Measurements from ENCODE around the gene PLEKHM3. TPM values are rescaled to one million over a fixed set of nuclear protein-coding genes. Genes with fewer than 3 reads are reported as not detected.

Gene PLEKHM3
- total and polyA plus RNA-seq, 2 of the 13 experiments (the other 11 are each of a cell fraction or from before 2014, with no cell fraction given), result 4.5 to 4.7 TPM

- DNase-seq (ENCODE audit: low spot score) (no peak), FAIRE-seq (no peak), ATAC-seq (no peak)
- H3K9ac ChIP-seq (ENCODE audit: insufficient read depth, low read depth, low read length), result no peak overlapping the region
- no peaks in the 10 kb centered on the region for H3K36me3 ChIP-seq (replicated peaks in 1 of 2; ENCODE audit: control insufficient read depth in 1 of 2, insufficient read depth in 2 of 2, low read length in 2 of 2)
- no peak overlapping the region for H3K4me2 ChIP-seq (ENCODE audit: low read depth, low read length)
- TF ChIP-seq ELF1 (CRISPR knock-in tag; IDR thresholded peaks at IDR 0.05) (no peak), MAFF (IDR thresholded peaks at IDR 0.05; ENCODE audit: low read depth, low read length) (peak; percentile 88), BCL3 (CRISPR knock-in tag; IDR thresholded peaks at IDR 0.05) (no peak), MAFK (conservative IDR thresholded peaks at IDR 0.05 in 1 of 2, IDR thresholded peaks at IDR 0.05 in 1 of 2; ENCODE audit: low read length in 2 of 2) (peak; percentile 90 to 93), PAWR (CRISPR knock-in tag; IDR thresholded peaks at IDR 0.05; ENCODE audit: borderline replicate concordance) (no peak)
- no TSS peak for BruUV-seq (replicated peaks)
- in situ Hi-C loops (cut with HindIII; ENCODE audit: extremely low pct_ligation_motif_present, low pct_unique_long_range_greater_than_20kb), result no loop called here
- no peaks in the 10 kb centered on the region for H3K9me3 ChIP-seq (ENCODE audit: low read length)
- 95% methylated on average over 3 of the region's 3 CpGs for WGBS (ENCODE audit: low lambda C conversion rate)
- intact Hi-C loops (cut with micrococcal nuclease; ENCODE audit: unreplicated experiment), result no loop called here
- H3K27me3 ChIP-seq (ENCODE audit: control insufficient read depth in 1 of 2, insufficient read depth in 2 of 2, low read length in 2 of 2), result no peaks in the 10 kb centered on the region
- no peaks in the 10 kb centered on the region for H3K79me2 ChIP-seq (ENCODE audit: insufficient read depth, low read length)
- no peak overlapping the region for H3K4me3 ChIP-seq (replicated peaks in 1 of 3; ENCODE audit: insufficient read depth in 1 of 3, low read depth in 2 of 3, low read length in 3 of 3)
- ChIA-PET POLR2A (interaction anchor here (1.4 kb wide), 1 partner anchor 86 kb away, joined by 4 read pairs; the partner anchor contains the start of gene FZD5), CTCF (ENCODE audit: low intra/inter-chr PET ratio, low total read pairs) (no interaction called here)
- H4K20me1 ChIP-seq (ENCODE audit: insufficient read depth, low read length), result no peaks in the 10 kb centered on the region
- H3K27ac ChIP-seq (ENCODE audit: extremely low read length, insufficient read depth, low read length), result no peak overlapping the region
- no peak overlapping the region for H2AFZ ChIP-seq (ENCODE audit: low read length)
- peaks cover 23% of the 10 kb centered on the region for H3K4me1 ChIP-seq (ENCODE audit: insufficient read depth, low read length)
These were observed 169.7 kb downstream of the PLEKHM3 start for GRCh38 chr2:207855591-207855990.

GRCh38 chr2:207854484-207855440, 170.6 kb downstream of the PLEKHM3 start:
- H3K9me3 ChIP-seq (ENCODE audit: low read length), result no peaks in the 10 kb centered on the region
- peaks cover 27% of the 10 kb centered on the region for H3K4me1 ChIP-seq (ENCODE audit: insufficient read depth, low read length)
- FAIRE-seq (no peak), DNase-seq (ENCODE audit: low spot score) (no peak), ATAC-seq (no peak)
- peak; percentile 18; the same call in 1 of the 2 replicates for TF ChIP-seq BCL6 (CRISPR knock-in tag; IDR thresholded peaks at IDR 0.05)
- TF ChIP-seq ZNF383 (CRISPR knock-in tag; IDR thresholded peaks at IDR 0.05; ENCODE audit: borderline replicate concordance), result 0 out of 2 replicates have a peak, but pooled peaks have one; percentile 43
- no peak for TF ChIP-seq ZNF382 (CRISPR knock-in tag; IDR thresholded peaks at IDR 0.05; ENCODE audit: borderline replicate concordance)
- TF ChIP-seq MTF2 (CRISPR knock-in tag; IDR thresholded peaks at IDR 0.05; ENCODE audit: borderline replicate concordance), result no peak
- H3K4me3 ChIP-seq (replicated peaks in 1 of 3; ENCODE audit: insufficient read depth in 1 of 3, low read depth in 2 of 3, low read length in 3 of 3), result no peak overlapping the region
- ChIA-PET CTCF (ENCODE audit: low intra/inter-chr PET ratio, low total read pairs) (no interaction called here), POLR2A (interaction anchor here (0.9 to 1.4 kb wide), 5 partner anchors 9 to 85 kb away, joined by 3 to 7 read pairs (median 4); partner anchors contain the start of gene FZD5)
- in situ Hi-C loops (cut with HindIII; ENCODE audit: extremely low pct_ligation_motif_present, low pct_unique_long_range_greater_than_20kb), result no loop called here
- H3K9ac ChIP-seq (ENCODE audit: insufficient read depth, low read depth, low read length), result no peak overlapping the region
- no TSS peak for BruUV-seq (replicated peaks)
- WGBS (ENCODE audit: low lambda C conversion rate), result 95% methylated on average over 2 of the region's 2 CpGs
- no peaks in the 10 kb centered on the region for H3K27me3 ChIP-seq (ENCODE audit: control insufficient read depth in 1 of 2, insufficient read depth in 2 of 2, low read length in 2 of 2)
- H3K27ac ChIP-seq (ENCODE audit: extremely low read length, insufficient read depth, low read length), result no peak overlapping the region
- H4K20me1 ChIP-seq (ENCODE audit: insufficient read depth, low read length), result no peaks in the 10 kb centered on the region
- no peaks in the 10 kb centered on the region for H3K79me2 ChIP-seq (ENCODE audit: insufficient read depth, low read length)
- no peak overlapping the region for H3K4me2 ChIP-seq (ENCODE audit: low read depth, low read length)
- no peak overlapping the region for H2AFZ ChIP-seq (ENCODE audit: low read length)
- intact Hi-C loops (cut with micrococcal nuclease; ENCODE audit: unreplicated experiment), result no loop called here
- no peaks in the 10 kb centered on the region for H3K36me3 ChIP-seq (replicated peaks in 1 of 2; ENCODE audit: control insufficient read depth in 1 of 2, insufficient read depth in 2 of 2, low read length in 2 of 2)

Data from HepG2 (cell line).